NCI-H146 treated with DMSO at 0.1 percent for 48 hours (cell line): ENCODE measurements around the gene CXCR2.

Experiments used
- DNase-seq: peaks from one replicate; lab custom pipeline; 2025; ENCODE audit not compliant: unreplicated experiment; lab: John Stamatoyannopoulos, UW

Gene CXCR2

GRCh38 chr2:218180467-218181114 lies 54.8 kb downstream of the CXCR2 start:
- DNase-seq = no peak

GRCh38 chr2:218184331-218184730 lies 58.5 kb downstream of the CXCR2 start:
- DNase-seq = no peak

- DNase-seq = peak; percentile 6
Measured at GRCh38 chr2:218186355-218186766, 60.5 kb downstream of the CXCR2 start.
